DOHH2 (cell line): Measurements from ENCODE around the gene SMAP2.

Experiments used
- EZH2phosphoT487 ChIP-seq: fragments of 200-600 bp; sonication (generic); IDR thresholded peaks from 2 replicates; pipeline ENCODE4 v1.6.1; 2017; ENCODE audit warnings: borderline replicate concordance, mild to moderate bottlenecking, antibody characterized with exemption, low read length, moderate library complexity, mixed read lengths
- TF ChIP-seq, protein P1 (sequence below): fragments of 200-600 bp; sonication (generic); IDR thresholded peaks from one replicate; pipeline ENCODE4 v1.5.1; 2014; ENCODE audit warnings: antibody characterized with exemption, mild to moderate bottlenecking, low read depth, low read length; ENCODE audit not compliant: poor library complexity, severe bottlenecking

DNA sequence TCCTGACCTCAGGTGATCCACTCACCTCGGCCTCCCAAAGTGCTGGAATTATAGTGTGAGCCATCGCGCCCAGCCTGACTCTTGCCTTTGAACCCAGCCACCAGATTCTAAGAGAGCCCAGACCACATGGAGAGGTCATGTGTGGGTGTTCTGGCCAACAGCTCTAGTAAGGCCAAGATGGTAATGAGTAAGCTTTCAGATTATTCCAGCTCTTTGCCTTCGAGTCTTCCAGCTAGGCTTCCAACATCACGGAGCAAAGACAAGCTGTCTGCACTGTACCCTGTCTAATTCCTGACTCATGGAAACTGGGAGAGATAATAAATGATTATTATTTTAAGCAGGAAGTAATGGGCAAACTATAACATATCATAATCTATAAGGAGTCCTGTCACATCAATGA is 61.9 kb downstream of the SMAP2 start:
- TF ChIP-seq, protein P1, sequence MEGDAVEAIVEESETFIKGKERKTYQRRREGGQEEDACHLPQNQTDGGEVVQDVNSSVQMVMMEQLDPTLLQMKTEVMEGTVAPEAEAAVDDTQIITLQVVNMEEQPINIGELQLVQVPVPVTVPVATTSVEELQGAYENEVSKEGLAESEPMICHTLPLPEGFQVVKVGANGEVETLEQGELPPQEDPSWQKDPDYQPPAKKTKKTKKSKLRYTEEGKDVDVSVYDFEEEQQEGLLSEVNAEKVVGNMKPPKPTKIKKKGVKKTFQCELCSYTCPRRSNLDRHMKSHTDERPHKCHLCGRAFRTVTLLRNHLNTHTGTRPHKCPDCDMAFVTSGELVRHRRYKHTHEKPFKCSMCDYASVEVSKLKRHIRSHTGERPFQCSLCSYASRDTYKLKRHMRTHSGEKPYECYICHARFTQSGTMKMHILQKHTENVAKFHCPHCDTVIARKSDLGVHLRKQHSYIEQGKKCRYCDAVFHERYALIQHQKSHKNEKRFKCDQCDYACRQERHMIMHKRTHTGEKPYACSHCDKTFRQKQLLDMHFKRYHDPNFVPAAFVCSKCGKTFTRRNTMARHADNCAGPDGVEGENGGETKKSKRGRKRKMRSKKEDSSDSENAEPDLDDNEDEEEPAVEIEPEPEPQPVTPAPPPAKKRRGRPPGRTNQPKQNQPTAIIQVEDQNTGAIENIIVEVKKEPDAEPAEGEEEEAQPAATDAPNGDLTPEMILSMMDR: no peak
- no peak for TF ChIP-seq EZH2phosphoT487
